ENCODE measurements around the gene LAX1. TPM values are rescaled to one million over a fixed set of nuclear protein-coding genes. Genes with fewer than 3 reads are reported as not detected.
A peak's percentile ranks its signal among the peaks of the same experiment; 100 is the strongest.

The LAX1 gene
- total and polyA plus RNA-seq, 4 donors: 0.26 to 2.4 (median 0.79) TPM

- DNase-seq: peak in 1 of 3 donors; percentile 10
- Histone ChIP-seq H3K27ac (ENCODE audit: low read depth in 1 of 2, low read length in 1 of 2) (no peak overlapping the region), H3K4me3 (no peak overlapping the region), H3K36me3 (ENCODE audit: control insufficient read depth in 4 of 4, insufficient read depth in 4 of 4, low read length in 4 of 4) (peaks cover 4 to 24% (median 14%) of the 10 kb centered on the region in 4 donors), H3K27me3 (ENCODE audit: control insufficient read depth in 3 of 3, insufficient read depth in 3 of 3, low read length in 2 of 3) (no peaks in the 10 kb centered on the region), H3K9ac (ENCODE audit: insufficient read depth in 1 of 2, low read length in 2 of 2) (no peak overlapping the region), H3K9me3 (ENCODE audit: control insufficient read depth in 4 of 4, insufficient read depth in 3 of 4, low read length in 3 of 4) (no peaks in the 10 kb centered on the region), H3K4me1 (ENCODE audit: control insufficient read depth in 5 of 5, insufficient read depth in 5 of 5, low read length in 5 of 5) (peaks cover 0 to 3% (median 3%) of the 10 kb centered on the region in 5 donors)
- TF ChIP-seq CTCF (IDR thresholded peaks at IDR 0.05; ENCODE audit: control extremely low read depth, extremely low read depth): no peak
- WGBS, 2 donors: 44 to 64% methylated on average over 3 of the region's 3 CpGs
- no peak for ATAC-seq (ENCODE audit: insufficient read depth, low FRiP score)
Measured at GRCh38 chr1:203742436-203742835, 22.5 kb upstream of the LAX1 start.

GRCh38 chr1:203743091-203743571 lies 21.9 kb upstream of the LAX1 start:
- TF ChIP-seq CTCF (IDR thresholded peaks at IDR 0.05; ENCODE audit: control extremely low read depth, extremely low read depth): no peak
- H3K4me3 ChIP-seq: no peak overlapping the region
- DNase-seq (no peak), ATAC-seq (ENCODE audit: insufficient read depth, low FRiP score) (no peak)
- H3K27ac ChIP-seq (ENCODE audit: low read depth in 1 of 2, low read length in 1 of 2): no peak overlapping the region
- H3K4me1 ChIP-seq (ENCODE audit: control insufficient read depth in 5 of 5, insufficient read depth in 5 of 5, low read length in 5 of 5): peaks cover 0 to 3% (median 3%) of the 10 kb centered on the region in 5 donors
- H3K36me3 ChIP-seq (ENCODE audit: control insufficient read depth in 4 of 4, insufficient read depth in 4 of 4, low read length in 4 of 4): peaks cover 4 to 24% (median 12%) of the 10 kb centered on the region in 4 donors
- WGBS, 2 donors: 64 to 80% methylated on average over 5 of the region's 5 CpGs
- H3K9me3 ChIP-seq (ENCODE audit: control insufficient read depth in 4 of 4, insufficient read depth in 3 of 4, low read length in 3 of 4): no peaks in the 10 kb centered on the region
- no peak overlapping the region for H3K9ac ChIP-seq (ENCODE audit: insufficient read depth in 1 of 2, low read length in 2 of 2)
- no peaks in the 10 kb centered on the region for H3K27me3 ChIP-seq (ENCODE audit: control insufficient read depth in 3 of 3, insufficient read depth in 3 of 3, low read length in 2 of 3)

- no peaks in the 10 kb centered on the region for H3K9me3 ChIP-seq (ENCODE audit: control insufficient read depth in 4 of 4, insufficient read depth in 3 of 4, low read length in 3 of 4)
- no peak for TF ChIP-seq CTCF (IDR thresholded peaks at IDR 0.05; ENCODE audit: control extremely low read depth, extremely low read depth)
- DNase-seq (peak; percentile 40 to 86 (median 77)), ATAC-seq (ENCODE audit: insufficient read depth, low FRiP score) (peak; percentile 51)
- H3K4me1 ChIP-seq (ENCODE audit: control insufficient read depth in 5 of 5, insufficient read depth in 5 of 5, low read length in 5 of 5): peaks cover 0 to 3% (median 3%) of the 10 kb centered on the region in 5 donors
- no peak overlapping the region for H3K9ac ChIP-seq (ENCODE audit: insufficient read depth in 1 of 2, low read length in 2 of 2)
- 49 to 69% methylated on average over 10 of the region's 10 CpGs for WGBS, 2 donors
- no peak overlapping the region for H3K4me3 ChIP-seq
- H3K27ac ChIP-seq (ENCODE audit: low read depth in 1 of 2, low read length in 1 of 2): peak overlapping the region in 1 of 2 donors; percentile 45
- H3K27me3 ChIP-seq (ENCODE audit: control insufficient read depth in 3 of 3, insufficient read depth in 3 of 3, low read length in 2 of 3): no peaks in the 10 kb centered on the region
- H3K36me3 ChIP-seq (ENCODE audit: control insufficient read depth in 4 of 4, insufficient read depth in 4 of 4, low read length in 4 of 4): peaks cover 3 to 19% (median 10%) of the 10 kb centered on the region in 4 donors
Measured at GRCh38 chr1:203744075-203744972, 20.7 kb upstream of the LAX1 start.
